HG03558 (cell line): ENCODE results near the gene ARID5B.

ENCODE experiments used
- ATAC-seq: cut with Tn5 transposase; IDR thresholded peaks from one replicate; pipeline ENCODE4 v1.9.1; 2021; ENCODE audit warnings: moderate number of reproducible peaks; ENCODE audit not compliant: unreplicated experiment; ENCODE audit errors: extremely low read depth

The ARID5B gene

GRCh38 chr10:61882621-61883370 is 18.7 kb upstream of the ARID5B start:
- ATAC-seq: no peak

DNA sequence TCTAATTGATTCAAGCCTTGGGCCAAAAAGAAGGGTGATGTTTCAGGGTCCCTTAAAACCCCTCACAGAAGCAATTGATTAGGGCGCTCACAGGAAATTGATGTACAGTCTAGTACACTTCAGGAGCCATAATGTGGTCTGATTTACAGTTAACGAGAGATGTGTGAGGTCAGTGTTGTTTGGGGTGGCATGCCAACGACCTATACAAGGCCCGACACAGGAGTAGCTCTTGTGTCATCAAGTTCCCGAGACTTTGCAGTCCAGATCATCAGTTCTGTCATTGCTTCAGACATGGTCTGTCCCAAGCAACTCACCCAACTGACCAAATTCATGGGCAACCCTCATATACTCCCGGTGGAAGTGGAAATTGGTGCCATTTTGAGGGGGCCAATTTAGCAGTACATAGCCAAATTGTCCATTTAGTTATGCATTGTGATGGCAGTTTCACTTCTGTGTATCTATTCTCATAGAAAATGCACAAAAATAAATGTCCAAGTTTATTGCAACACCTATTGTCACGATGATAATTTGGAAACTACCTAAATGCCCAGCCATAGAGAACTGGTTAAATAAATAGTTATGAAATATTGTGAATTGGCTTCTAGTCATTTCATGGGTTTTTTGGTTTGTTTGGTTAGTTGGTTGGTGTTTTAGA is 18.0 kb upstream of the ARID5B start:
- ATAC-seq: no peak

GRCh38 chr10:61887772-61888171 is 13.7 kb upstream of the ARID5B start:
- ATAC-seq: no peak

DNA sequence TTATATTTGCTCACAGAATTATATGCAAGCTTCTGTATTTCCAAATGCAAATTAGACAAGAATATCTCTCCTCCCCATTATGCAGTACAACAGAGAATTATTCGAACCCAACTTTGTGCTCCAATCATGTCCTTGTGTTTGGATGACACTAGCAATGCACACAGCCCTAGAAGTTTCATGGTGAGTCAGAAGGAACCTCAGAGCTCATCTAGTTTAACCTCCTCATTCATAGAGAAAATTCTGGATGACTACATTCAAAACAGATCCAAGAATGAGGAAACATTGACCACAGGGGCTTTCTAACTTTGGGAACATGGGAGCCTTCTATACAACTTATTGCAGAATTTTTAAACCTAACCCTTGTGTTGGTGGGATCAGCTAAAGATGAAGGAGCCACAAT is 12.8 kb upstream of the ARID5B start:
- no peak for ATAC-seq

- no peak for ATAC-seq
Measured at GRCh38 chr10:61890430-61890829, 11.1 kb upstream of the ARID5B start.

DNA sequence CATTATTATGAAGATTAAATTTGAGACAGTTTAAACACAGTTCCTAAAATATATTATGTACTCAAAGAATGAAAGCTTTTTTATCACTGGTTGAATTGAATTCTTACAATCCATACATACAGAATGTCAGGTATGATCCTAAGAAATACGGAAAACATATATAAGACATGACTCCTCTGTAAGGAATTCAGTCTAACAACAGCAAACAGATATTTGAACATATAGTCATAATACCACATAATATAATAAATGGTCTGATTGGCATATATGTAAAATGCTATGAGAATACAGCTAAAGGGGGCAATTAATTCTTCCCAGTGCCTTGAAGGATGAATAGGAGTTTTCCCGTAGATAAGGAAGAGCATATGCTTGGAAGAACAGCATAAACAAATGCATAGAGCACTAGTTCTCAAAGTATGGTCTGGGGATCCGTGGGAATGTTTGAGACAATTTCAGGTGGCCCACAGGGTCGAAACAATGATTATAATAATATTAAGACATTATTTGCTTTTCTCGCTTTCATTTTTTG is 10.6 kb upstream of the ARID5B start:
- no peak for ATAC-seq

- ATAC-seq: no peak
Measured at GRCh38 chr10:61891906-61892585, 9.5 kb upstream of the ARID5B start.

DNA sequence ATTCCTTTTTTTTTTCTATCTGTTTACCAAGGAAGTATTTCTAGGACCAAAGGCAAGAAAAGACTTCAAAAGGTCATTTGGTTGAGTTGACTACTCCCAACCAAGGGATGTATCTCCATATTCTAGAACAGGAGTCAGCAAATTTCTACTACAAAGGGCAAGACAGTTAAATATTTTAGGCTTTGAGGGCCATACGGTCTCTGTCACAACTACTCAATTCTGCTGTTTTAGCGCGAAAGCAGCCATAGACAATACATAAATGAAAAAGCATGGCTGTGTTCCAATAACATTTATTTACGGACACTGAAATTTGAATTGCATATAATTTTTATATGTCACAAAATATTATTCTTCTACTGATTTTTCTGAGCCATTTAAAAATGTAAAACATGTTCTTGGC is 8.5 kb upstream of the ARID5B start:
- ATAC-seq: no peak

DNA sequence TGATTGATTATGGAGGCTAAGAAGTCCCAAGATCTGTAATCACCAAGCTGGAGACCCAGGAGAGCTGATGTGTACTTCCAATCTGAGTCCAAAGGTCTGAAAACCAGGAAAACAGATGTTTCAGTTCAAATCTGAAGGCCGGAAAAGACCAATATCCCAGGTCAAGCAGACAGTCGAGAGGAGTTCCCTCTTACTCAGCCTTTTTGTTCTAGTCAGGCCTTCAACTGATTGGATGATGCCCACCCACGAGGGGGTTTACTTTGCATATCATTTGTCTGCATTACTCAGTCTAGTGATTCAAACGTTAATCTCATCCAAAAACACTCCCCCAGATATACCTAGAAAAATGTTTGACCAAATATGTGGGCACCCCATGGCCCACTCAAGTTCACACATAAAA is 7.4 kb upstream of the ARID5B start:
- no peak for ATAC-seq

- no peak for ATAC-seq
Measured at GRCh38 chr10:61895898-61896600, 5.5 kb upstream of the ARID5B start.

- ATAC-seq: peak; percentile 45
Measured at GRCh38 chr10:61896854-61897661, 4.4 kb upstream of the ARID5B start.

DNA sequence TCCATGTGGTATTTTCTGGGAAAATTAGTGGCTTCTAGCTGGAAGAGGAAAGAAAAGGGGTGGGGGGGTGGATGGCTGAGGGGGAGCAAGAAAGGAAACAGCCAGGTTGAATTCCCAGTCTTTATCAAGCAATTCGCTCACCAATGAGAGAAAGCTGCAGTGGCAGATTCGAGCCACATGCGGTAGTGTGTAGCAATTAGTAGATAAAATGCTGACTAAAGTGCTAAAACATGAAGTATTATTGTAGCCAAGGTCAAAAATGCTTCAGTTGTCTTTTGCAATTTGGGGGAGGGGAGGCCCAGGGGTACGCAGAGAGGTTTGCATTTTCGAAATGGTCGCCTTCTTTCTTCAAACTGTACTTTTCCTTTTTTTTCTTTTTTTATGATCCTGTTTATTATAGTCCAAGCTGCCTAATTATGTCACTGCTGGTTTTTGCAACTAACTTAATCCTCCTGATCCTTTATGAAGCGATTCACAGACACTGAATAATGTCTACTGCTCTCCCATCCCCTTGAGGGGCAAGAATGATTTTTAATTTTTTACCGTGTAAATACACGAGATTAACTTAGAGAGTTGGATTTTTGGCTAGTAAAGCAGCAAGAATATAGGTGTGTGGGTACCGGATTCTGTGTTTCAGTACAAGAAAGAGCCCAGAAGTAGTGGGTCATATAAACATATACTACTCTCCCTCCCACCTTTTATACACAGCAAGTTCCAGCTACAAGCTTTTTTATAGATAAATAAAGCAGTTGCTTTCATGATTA is 3.6 kb upstream of the ARID5B start:
- ATAC-seq: no peak

- ATAC-seq: no peak
Measured at GRCh38 chr10:61898435-61898778, 3.1 kb upstream of the ARID5B start.

DNA sequence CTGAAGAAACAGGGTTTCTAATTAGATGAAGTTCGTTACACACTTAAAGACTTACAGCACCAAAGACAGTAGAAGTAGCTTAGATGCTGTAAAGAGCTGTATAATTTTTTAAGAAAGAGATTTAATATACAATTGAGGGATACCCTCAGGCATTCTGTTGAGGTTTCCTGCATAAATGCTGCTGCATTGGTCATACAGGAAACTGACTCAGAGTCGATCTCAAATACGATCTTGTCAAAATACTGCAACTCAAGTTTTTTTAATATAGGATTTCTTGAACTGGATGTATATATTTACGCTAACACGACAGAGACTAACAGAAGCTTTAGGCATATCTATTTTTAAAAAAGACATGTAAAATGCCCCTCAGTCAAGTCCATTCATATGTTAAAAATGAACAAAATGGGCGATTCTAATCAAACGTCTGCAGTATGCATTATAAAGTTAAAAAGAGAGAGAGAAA is 2.4 kb upstream of the ARID5B start:
- ATAC-seq: no peak

- ATAC-seq: no peak
Measured at GRCh38 chr10:61899663-61899996, 1.9 kb upstream of the ARID5B start.

- no peak for ATAC-seq
Measured at GRCh38 chr10:61899997-61900828, 1.3 kb upstream of the ARID5B start.

GRCh38 chr10:61901829-61902444 is 438 bp downstream of the ARID5B start:
- no peak for ATAC-seq
